IMR-90 (cell line): ENCODE data around the gene SNRPD3.
"Not testable (repeated sequence)": the region's sequence is repeated elsewhere in the genome, so short reads cannot be mapped to it uniquely, and the experiment has no call there.

Experiments used
- CTCF ChIP-seq: conservative IDR thresholded peaks from 2 replicates; pipeline ENCODE4 v1.5.1; 2012; ENCODE audit warnings: mild to moderate bottlenecking, low read depth, low read length, improper control_type of control experiment
- FOS ChIP-seq: fragments of 150-350 bp; IDR thresholded peaks from 2 replicates; pipeline ENCODE4 v1.6.1; 2016; ENCODE audit warnings: low read depth, low read length
- POLR2A ChIP-seq: IDR thresholded peaks from 2 replicates; pipeline ENCODE4 v1.6.1; 2012; ENCODE audit warnings: mild to moderate bottlenecking, low read depth, low read length
- RAD21 ChIP-seq: IDR thresholded peaks from 2 replicates; pipeline ENCODE4 v1.6.1; 2012; ENCODE audit warnings: low read length, improper control_type of control experiment
- SMC3 ChIP-seq: fragments of 150-350 bp; IDR thresholded peaks from 2 replicates; pipeline ENCODE4 v1.6.1; 2016; ENCODE audit warnings: low read depth, mild to moderate bottlenecking, antibody characterized with exemption, low read length, moderate library complexity

- not testable (repeated sequence) for TF ChIP-seq POLR2A, SMC3, CTCF, RAD21, FOS
These were observed 50.5 kb downstream of the SNRPD3 start for GRCh38 chr22:24606340-24606739.
